SJCRH30 (cell line): ENCODE measurements around the gene SKAP1. TPM values are rescaled to one million over a fixed set of nuclear protein-coding genes. Genes with fewer than 3 reads are reported as not detected.

ENCODE experiments used
- DNase-seq, 2 experiments: peaks; one replicate each; pipeline ENCODE4 v3.0.0-alpha.2; 2015 to 2020
- H3K27ac ChIP-seq: fragments of 250-450 bp; sonication (Bioruptor Pico); 2 replicates; pipeline ENCODE4 v1.5.1; 2020; ENCODE audit warnings: mild to moderate bottlenecking, moderate library complexity
- H3K27me3 ChIP-seq: fragments of 250-450 bp; sonication (Bioruptor Pico); 2 replicates; pipeline ENCODE4 v1.5.1; 2020; ENCODE audit warnings: mild to moderate bottlenecking, moderate library complexity
- H3K36me3 ChIP-seq: fragments of 250-450 bp; sonication (Bioruptor Pico); 2 replicates; pipeline ENCODE4 v1.5.1; 2020; ENCODE audit warnings: mild to moderate bottlenecking, moderate library complexity
- H3K4me1 ChIP-seq: fragments of 250-450 bp; sonication (Bioruptor Pico); 2 replicates; pipeline ENCODE4 v1.5.1; 2020; ENCODE audit warnings: mild to moderate bottlenecking, moderate library complexity
- H3K4me3 ChIP-seq: fragments of 250-450 bp; sonication (Bioruptor Pico); 2 replicates; pipeline ENCODE4 v1.5.1; 2020; ENCODE audit warnings: mild to moderate bottlenecking, moderate library complexity
- H3K9me3 ChIP-seq: fragments of 250-450 bp; sonication (Bioruptor Pico); replicated peaks from 2 replicates; pipeline ENCODE4 v1.5.1; 2020; ENCODE audit warnings: mild to moderate bottlenecking, moderate library complexity
- total RNA-seq: library from RNA; depleted of rRNA; stranded (reverse); fragments of >200 nt; shearing (Covaris generic); gene quantifications from 2 replicates; pipeline ENCODE4 v1.2.3, GENCODE V29; 2014

The SKAP1 gene
- total RNA-seq, 1 experiment from 2014 or later: not detected

DNA sequence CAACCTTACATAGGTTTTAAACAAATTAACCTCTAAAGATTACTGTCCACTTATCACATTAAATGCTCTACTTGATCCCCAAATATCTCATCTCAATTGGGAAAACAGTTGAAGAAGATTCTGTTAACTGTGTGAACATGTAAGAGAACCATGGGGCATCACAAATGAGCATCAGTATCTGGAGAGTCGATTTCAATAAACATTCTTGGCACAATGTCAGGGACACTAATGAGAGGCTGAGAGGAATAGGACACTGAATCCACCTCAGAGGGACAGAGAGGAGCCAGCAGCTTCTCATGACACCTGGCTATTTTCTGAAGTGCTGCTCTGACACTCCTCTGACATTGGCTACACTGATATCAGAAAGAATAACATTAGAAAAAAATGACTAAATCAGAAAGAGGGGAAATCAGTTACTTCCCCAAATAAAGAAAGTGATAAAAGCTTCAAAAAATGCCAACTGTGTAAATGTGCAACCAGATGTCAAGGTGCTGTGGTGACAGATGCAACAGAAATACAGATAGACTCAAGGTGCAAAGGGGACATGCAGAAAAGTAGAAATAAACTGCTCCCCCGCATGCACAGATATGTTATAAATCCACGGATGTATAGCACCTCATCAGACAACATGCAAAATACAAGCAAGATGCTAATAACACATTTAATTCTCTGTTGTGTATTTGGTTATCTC, 255.0 kb downstream of the SKAP1 start:
- Histone ChIP-seq H3K4me3 (no peak overlapping the region), H3K9me3 (no peaks in the 10 kb centered on the region), H3K27ac (peak overlapping the region; percentile 96), H3K36me3 (no peaks in the 10 kb centered on the region), H3K4me1 (peaks cover 64% of the 10 kb centered on the region), H3K27me3 (no peaks in the 10 kb centered on the region)
- no peak for DNase-seq

DNA sequence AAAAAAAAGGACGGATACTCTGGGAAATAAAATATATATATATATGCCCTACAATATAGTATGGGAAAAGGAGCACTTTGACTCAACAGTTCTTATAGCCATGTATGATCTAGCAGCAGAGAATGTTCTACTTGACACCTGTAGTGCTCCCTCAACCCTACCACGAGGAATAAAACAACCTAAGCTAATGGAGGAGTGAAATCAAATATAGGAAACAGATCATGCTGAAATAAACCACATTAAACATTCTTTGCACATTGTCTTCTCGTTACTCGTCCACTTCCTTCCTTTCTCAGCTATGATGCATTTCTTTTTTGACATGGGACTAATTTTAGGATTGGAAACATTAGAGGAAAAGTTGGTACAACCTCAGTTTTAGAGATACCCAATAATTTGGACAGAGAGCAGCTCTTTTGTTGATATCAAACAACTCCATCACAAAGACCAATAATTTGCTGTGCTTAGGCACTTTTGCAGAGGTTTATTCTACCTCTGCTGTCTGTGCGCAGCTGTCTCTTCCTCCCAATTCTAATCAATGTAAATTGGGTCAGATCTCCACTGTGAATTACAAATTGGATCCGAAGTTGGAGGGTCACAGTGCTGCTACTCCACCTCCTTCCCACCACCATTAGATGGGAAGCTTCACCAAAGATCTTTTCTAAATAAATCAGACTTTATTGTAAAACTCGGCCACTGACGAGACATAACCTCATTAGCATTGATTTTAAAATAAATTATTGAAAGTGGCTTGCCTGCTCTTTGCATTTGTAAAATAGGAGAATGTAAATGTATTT, 256.6 kb downstream of the SKAP1 start:
- Histone ChIP-seq H3K27ac (no peak overlapping the region), H3K27me3 (no peaks in the 10 kb centered on the region; the same call in 1 of the 2 replicates), H3K36me3 (no peaks in the 10 kb centered on the region), H3K4me1 (peaks cover 50% of the 10 kb centered on the region), H3K9me3 (no peaks in the 10 kb centered on the region), H3K4me3 (no peak overlapping the region)
- DNase-seq: no peak

DNA sequence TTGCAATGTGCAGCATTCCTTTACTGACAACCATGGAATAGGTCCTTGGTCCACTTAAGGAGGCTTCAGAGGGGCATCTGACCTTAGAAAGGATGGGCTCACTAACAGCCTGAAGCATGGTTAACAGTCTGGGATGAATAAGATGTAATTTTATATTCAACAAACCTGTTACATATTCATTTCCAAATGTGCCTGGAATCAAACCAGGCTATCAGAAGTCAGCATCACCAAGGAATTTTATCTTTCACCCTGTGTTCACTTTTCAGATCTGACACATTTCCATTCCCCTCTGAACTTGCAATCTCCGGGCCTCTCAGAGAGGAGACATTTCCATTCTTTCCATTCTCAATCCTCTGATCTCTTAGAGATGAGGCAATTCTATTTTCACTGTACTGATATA, 260.1 kb downstream of the SKAP1 start:
- Histone ChIP-seq H3K9me3 (no peaks in the 10 kb centered on the region), H3K4me3 (no peak overlapping the region), H3K4me1 (peaks cover 17% of the 10 kb centered on the region), H3K36me3 (no peaks in the 10 kb centered on the region), H3K27ac (no peak overlapping the region), H3K27me3 (no peaks in the 10 kb centered on the region; the same call in none of the 2 replicates)
- no peak for DNase-seq

DNA sequence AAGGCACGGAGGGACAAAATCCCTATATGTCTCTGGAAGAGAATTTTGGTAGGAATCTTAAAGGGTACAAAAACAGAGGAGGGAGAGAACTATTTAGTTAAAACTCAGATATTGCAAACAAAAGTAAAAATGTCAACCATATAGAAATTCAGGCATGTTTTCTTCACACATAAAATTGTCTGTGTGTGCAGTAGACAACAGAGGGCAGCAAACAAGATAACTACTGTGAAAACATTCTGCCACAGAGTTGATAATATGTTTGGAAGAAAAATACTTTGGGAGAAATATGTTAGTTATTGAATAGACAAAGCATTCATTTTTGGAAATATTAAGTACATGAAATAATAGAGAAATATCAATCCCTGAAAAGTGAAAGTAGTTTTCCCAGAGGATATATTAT, 266.2 kb downstream of the SKAP1 start:
- no peak for DNase-seq
- H3K9me3 ChIP-seq: no peaks in the 10 kb centered on the region
- H3K36me3 ChIP-seq: no peaks in the 10 kb centered on the region
- H3K27ac ChIP-seq: no peak overlapping the region
- peaks cover 32% of the 10 kb centered on the region for H3K4me1 ChIP-seq
- H3K4me3 ChIP-seq: no peak overlapping the region
- no peaks in the 10 kb centered on the region; the same call in 1 of the 2 replicates for H3K27me3 ChIP-seq

DNA sequence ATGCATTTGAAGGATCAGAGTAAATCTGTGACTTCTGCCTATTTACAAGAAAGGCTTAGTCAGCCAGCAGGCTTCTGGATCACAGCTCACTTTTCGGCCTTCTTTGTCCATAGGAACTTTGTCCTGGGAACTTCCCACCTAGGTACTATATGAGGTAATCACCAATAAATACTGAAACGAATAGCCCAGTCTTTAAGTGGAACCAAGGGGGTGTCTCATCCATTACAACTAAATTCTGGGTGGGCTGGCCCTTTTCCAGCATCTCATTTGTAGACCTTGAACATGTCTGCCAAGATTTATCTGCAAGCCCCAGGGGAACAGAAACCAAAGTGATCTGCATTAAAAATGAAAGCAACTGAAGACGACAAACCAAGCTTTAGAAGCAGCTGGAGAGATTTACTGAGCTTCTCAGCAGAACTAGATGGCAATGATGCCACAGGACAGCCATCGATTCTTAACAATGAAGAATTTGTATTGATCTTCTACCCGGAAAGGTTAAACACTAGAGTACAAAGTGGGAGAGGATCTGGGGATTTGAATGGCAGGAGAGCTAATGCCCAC, 267.0 kb downstream of the SKAP1 start:
- Histone ChIP-seq H3K4me1 (peaks cover 32% of the 10 kb centered on the region), H3K27me3 (no peaks in the 10 kb centered on the region; the same call in 1 of the 2 replicates), H3K27ac (peak overlapping the region; percentile 46; the same call in 1 of the 2 replicates), H3K9me3 (no peaks in the 10 kb centered on the region), H3K36me3 (no peaks in the 10 kb centered on the region), H3K4me3 (peak overlapping the region; percentile 19)
- peak; percentile 84 for DNase-seq

DNA sequence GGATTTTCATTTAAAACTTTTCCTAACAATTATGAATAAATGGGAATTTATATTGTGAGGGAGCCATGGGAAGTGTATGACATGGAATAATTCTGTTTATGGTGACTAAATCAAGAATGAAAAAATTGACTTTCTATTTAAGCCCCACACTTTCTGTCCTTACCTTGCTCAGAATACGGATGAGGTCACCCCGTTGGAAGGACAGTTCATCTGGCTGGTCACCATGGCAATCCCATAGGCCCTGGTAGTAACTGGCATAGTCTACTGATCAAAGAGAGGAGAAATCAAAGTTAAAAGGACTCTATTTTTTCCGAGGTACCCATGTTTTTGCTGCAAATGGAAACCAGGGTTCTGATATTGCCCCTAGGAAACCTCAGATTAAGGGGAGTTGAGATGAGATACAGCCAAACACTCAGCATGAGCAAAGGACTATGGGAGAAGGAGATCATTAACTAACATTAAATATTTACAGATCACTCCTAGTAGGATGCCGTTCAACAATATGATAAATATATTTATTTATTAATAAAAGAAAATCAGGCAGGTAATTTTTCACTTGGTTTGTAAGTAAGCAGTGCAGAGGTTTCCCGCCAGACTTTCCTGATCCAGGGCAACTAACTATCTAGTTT, 267.6 kb downstream of the SKAP1 start:
- Histone ChIP-seq H3K36me3 (no peaks in the 10 kb centered on the region), H3K27ac (peak overlapping the region; percentile 46; the same call in 1 of the 2 replicates), H3K27me3 (no peaks in the 10 kb centered on the region; the same call in 1 of the 2 replicates), H3K9me3 (no peaks in the 10 kb centered on the region), H3K4me3 (peak overlapping the region; percentile 19), H3K4me1 (peaks cover 32% of the 10 kb centered on the region)
- no peak for DNase-seq

DNA sequence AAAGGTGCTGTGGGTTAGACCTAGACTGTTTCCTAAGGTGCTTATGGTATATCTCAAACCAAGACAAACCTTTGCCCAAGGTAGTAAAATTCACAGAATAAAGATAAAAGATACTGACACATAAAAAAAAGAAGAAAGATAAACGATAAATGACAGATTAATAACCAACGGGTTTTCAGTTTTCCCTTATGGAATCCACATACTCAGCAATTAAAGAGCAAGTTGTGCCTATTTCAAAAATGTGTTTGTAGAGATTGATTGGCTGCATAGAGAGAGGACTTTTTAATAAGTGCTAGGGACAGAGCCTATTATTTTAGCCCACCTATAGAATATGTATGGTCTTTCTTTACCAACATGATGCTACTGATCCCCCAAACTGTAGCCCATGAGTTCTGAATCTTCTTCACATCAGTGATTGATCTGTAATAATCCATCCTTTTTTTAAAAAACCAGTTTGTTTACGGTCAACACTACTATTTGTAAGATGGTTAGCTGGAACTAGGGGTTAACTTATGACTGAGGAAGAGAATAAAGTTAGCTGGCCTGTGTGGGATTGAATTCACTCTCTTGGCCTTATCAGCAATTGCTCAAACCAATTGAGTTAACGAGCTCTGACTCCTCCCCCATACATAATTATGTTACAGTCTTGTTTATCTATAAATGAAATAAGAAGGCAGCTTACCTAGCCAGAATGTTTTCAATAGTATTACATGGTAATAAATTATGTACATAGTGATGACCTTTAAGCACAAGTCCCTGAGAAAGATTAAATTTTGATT, 268.7 kb downstream of the SKAP1 start:
- H3K9me3 ChIP-seq: no peaks in the 10 kb centered on the region
- H3K4me3 ChIP-seq: no peak overlapping the region
- DNase-seq: no peak
- H3K27me3 ChIP-seq: no peaks in the 10 kb centered on the region; the same call in 1 of the 2 replicates
- no peaks in the 10 kb centered on the region for H3K36me3 ChIP-seq
- H3K4me1 ChIP-seq: peaks cover 38% of the 10 kb centered on the region
- H3K27ac ChIP-seq: no peak overlapping the region

DNA sequence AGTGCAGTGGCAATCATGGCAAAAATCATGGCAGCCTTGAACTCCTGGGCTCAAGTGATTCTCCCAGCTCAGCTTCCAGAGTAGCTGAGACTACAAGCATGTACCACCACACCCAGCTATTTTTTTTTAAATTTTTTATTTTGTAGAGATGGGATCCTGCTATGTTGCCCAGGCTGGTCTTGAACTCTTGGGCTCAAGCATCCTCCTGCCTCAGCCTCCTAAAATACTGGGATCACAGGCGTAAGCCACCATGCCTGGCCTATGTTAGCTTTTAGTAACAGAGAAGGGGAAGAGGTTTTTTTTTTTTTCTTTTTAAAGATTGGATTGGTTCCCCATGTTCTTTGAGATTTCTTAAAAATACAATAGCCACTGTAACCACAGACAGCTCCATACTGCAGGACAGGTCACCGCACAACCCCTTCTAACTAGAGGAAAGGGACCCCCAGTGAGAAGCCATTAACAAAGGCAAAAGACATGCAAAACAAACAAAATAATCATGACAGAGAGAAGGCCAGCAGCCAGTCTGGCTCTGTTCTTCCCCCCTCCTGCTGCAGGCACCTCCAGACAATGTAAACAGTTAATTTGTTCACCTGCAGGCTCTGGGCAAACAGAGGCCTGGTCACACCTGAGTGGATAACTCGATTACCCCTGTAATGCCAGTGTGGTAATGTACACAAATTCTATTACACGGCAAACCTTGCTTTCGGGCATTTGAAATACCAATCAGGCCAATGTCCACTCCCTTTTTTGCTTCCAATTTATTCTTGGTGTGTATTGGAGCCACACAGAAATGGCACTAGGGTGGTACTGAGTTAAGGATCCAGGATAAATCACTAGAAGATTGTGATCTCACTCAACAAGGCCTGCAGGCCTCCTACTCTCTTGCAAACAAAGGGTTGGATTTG, 269.6 kb downstream of the SKAP1 start:
- Histone ChIP-seq H3K4me3 (no peak overlapping the region), H3K36me3 (no peaks in the 10 kb centered on the region), H3K4me1 (peaks cover 38% of the 10 kb centered on the region), H3K27ac (no peak overlapping the region), H3K9me3 (no peaks in the 10 kb centered on the region), H3K27me3 (no peaks in the 10 kb centered on the region)
- DNase-seq: no peak

DNA sequence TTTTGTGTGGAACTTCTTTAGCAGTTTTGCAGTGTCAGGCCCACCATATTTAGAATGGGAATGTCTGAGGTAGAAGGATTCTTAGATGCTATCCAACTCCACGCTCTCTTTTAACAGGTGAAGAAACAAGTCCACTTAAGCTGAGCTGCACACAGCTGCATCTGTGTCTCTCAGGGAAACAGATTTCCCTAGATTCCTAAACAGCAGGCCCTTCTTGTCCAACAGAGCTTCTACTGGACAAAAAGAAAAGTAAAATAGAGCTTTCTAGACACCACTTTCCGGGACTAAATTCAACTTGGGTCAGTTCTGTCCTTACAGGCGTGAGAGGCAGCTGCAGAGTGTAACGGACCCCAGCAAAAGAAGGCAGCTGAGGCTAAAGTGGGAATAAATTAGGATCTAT, 270.8 kb downstream of the SKAP1 start:
- H3K27me3 ChIP-seq: no peaks in the 10 kb centered on the region
- H3K36me3 ChIP-seq: no peaks in the 10 kb centered on the region
- no peak overlapping the region for H3K27ac ChIP-seq
- H3K4me3 ChIP-seq: no peak overlapping the region
- no peaks in the 10 kb centered on the region for H3K9me3 ChIP-seq
- DNase-seq: peak in 1 of 2 experiments; percentile 59
- H3K4me1 ChIP-seq: peaks cover 40% of the 10 kb centered on the region

DNA sequence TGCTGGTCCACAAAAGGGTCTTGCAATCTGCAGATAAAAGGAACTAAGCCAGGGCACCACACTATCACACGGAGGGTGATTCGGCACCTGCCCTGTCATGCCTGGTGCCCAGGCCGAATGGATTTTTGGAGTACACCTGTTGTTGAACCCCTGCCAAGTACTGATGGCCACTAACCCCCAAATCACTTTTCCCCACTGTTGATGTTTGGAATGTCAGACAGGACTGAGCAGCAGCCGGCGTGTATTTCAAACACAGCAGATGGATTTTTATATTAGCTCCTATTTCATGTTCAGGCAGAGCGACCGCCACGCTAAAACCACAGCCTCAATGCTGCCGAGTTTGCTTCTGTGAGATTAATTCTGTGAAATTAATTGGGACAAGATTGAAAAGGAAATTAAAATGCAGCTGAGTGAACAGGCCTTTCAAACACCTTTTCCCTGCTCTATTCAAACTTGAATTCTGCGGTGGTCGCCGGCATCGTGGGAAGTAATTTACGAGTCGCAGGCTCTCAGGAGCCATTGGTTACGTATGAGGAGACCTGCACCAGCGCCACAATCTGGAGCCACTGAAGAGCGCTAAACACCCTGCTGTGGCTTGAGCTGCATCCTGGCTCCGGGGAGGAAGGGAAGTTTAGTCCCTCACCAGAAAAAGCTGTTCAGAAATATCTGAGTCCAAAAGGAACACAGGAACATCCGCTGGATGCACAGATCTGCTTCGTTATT, 274.0 kb downstream of the SKAP1 start:
- H3K36me3 ChIP-seq: no peaks in the 10 kb centered on the region
- H3K4me3 ChIP-seq: peak overlapping the region; percentile 22
- no peaks in the 10 kb centered on the region for H3K27me3 ChIP-seq
- H3K27ac ChIP-seq: no peak overlapping the region
- peak; percentile 45 to 66 for DNase-seq
- H3K9me3 ChIP-seq: no peaks in the 10 kb centered on the region
- peaks cover 42% of the 10 kb centered on the region for H3K4me1 ChIP-seq

DNA sequence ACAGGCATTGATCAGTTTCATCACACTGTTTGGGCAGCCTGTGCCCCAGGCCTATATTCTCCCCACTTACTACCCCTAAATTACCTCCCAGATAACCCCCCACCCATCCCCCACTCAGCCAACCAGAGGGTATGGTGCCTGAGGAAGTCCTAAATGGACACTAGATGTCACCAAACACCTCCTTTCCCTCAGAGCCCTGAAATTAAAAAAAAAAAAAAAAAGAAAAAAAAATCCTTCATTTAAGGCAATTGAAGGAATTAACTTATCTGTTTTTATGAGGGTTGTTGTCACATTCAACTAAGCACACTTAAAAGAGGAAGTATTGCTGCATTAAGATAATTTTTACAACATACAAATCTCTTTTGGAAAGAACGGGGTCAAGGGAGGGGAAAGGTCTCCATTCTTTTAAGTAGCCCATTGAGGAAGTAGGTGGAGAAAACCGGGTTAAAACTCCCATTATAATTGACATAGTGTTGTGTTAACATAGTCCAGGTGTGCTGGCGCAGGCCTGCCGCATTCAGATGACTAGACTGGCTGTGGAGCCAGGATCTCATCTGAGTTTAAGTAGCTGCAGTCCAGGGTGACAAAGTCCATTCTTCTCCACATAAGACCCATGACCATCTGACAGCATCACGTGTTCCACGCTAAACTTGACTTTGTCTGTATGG, 276.2 kb downstream of the SKAP1 start:
- peaks cover 4% of the 10 kb centered on the region; the same call in 1 of the 2 replicates for H3K27me3 ChIP-seq
- DNase-seq: peak; percentile 68 to 79

DNA sequence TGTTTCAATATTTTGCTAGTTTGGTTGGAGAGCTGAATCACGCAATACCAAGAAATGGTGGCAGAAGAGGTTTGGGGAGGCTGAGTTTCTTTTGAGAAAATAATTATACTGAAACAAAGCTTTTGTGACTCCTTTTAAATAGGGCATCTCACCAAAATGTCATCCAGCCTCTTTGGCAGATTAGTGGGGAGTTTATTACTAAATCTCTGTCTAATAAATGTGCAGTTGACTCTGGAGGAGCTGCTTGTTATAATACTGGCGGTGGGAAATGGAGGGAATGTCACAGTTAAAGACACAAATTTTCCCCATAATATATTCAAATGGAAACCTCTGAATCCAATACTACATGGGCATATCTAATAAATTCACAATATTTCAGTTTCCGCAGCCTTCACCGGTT, 277.7 kb downstream of the SKAP1 start:
- Histone ChIP-seq H3K36me3 (no peaks in the 10 kb centered on the region), H3K27ac (peak overlapping the region; percentile 45; the same call in 1 of the 2 replicates), H3K9me3 (no peaks in the 10 kb centered on the region), H3K4me3 (no peak overlapping the region), H3K4me1 (peaks cover 49% of the 10 kb centered on the region), H3K27me3 (peaks cover 4% of the 10 kb centered on the region; the same call in 1 of the 2 replicates)
- DNase-seq: no peak

More for the DNA sequence above, 276.2 kb downstream of the SKAP1 start:
- Histone ChIP-seq H3K36me3 (no peaks in the 10 kb centered on the region), H3K4me3 (no peak overlapping the region), H3K27ac (no peak overlapping the region), H3K9me3 (no peaks in the 10 kb centered on the region), H3K4me1 (peaks cover 47% of the 10 kb centered on the region)
